Measurements from ENCODE around the gene OSM.

DNA sequence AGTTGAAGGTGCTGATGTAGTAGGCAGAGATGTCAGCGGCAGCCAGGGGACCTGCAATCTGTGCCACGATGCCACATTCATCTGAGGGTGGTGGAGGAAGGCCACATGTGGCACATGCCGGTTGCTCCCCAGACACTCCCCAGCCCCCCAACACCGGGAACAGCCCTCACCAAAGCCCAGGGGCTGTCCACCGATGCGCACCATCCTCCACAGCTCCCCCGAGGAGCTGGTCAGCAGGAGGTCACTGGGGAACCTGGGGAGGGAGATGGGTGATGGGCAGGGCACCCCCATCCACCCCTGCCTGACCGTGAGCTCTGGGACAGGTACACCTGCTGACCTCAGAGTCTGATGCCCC lies 19.2 kb upstream of the OSM start:
- TF ChIP-seq TAF1 (IDR thresholded peaks at IDR 0.05; ENCODE audit: borderline replicate concordance, low read depth, low read length) (no peak), POLR2A (IDR thresholded peaks at IDR 0.05; ENCODE audit: low read depth, low read length) (no peak)

All from GM12892 (cell line).